ENCODE data around the gene NFIX. TPM values are rescaled to one million over a fixed set of nuclear protein-coding genes. Genes with fewer than 3 reads are reported as not detected.

NFIX gene
- total RNA-seq, 4 donors from 2014 or later, result 31.9 to 128 (median 105) TPM

DNA sequence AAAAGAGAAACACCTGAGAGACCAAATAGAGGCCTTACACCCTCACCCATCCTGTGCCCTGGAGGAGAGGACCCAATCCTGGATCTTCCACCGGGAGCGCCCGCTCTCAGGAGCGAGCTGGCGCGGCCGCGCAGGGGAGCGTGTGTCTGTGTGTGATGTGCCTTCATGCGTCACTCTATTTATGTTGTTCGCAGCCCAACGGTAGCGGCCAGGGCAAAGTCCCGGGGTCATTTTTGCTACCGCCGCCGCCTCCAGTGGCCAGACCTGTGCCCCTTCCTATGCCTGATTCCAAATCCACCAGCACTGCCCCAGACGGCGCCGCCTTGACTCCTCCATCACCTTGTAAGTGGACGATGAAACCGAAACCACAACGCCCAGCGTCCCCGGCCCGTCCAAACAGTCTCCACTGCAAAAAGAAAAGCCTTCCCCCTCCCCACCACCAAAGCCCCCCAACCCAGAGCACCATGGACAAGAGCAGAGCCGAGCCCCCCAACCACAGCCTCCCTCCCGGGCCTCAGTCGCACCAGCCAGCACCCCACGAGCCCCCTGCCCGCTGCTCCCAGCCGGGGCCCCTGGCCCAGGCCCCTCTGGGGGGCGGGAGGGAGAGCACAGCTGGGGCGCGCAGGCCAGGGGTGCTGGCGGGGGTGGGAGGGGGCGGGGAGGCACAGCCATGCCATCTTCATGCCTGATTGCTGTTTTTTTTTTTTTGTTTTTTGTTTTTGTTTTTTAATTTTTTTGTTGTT lies 92.7 kb downstream of the NFIX start:
- Histone ChIP-seq H3K4me1 (peaks cover 10 to 15% of the 10 kb centered on the region in 2 donors), H3K4me3 (no peak overlapping the region), H3K27me3 (no peaks in the 10 kb centered on the region), H3K9me3 (no peaks in the 10 kb centered on the region), H3K27ac (peak overlapping the region in 2 of 4 donors; percentile 19 to 78), H3K36me3 (peaks cover 0 to 3% of the 10 kb centered on the region in 2 donors)
- in situ Hi-C loops (cut with MboI; ENCODE audit: low sequenced_read_pairs in 4 of 4) (no loop called here), intact Hi-C loops (cut with DNase I; ENCODE audit: low total_unique reads) (no loop called here)
- ATAC-seq (no peak), DNase-seq (no peak)
- no peak for TF ChIP-seq POLR2A (IDR thresholded peaks at IDR 0.05)
- TF ChIP-seq, protein P1, sequence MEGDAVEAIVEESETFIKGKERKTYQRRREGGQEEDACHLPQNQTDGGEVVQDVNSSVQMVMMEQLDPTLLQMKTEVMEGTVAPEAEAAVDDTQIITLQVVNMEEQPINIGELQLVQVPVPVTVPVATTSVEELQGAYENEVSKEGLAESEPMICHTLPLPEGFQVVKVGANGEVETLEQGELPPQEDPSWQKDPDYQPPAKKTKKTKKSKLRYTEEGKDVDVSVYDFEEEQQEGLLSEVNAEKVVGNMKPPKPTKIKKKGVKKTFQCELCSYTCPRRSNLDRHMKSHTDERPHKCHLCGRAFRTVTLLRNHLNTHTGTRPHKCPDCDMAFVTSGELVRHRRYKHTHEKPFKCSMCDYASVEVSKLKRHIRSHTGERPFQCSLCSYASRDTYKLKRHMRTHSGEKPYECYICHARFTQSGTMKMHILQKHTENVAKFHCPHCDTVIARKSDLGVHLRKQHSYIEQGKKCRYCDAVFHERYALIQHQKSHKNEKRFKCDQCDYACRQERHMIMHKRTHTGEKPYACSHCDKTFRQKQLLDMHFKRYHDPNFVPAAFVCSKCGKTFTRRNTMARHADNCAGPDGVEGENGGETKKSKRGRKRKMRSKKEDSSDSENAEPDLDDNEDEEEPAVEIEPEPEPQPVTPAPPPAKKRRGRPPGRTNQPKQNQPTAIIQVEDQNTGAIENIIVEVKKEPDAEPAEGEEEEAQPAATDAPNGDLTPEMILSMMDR (IDR thresholded peaks at IDR 0.05 in 4 of 5, conservative IDR thresholded peaks at IDR 0.05 in 1 of 5), result no peak

DNA sequence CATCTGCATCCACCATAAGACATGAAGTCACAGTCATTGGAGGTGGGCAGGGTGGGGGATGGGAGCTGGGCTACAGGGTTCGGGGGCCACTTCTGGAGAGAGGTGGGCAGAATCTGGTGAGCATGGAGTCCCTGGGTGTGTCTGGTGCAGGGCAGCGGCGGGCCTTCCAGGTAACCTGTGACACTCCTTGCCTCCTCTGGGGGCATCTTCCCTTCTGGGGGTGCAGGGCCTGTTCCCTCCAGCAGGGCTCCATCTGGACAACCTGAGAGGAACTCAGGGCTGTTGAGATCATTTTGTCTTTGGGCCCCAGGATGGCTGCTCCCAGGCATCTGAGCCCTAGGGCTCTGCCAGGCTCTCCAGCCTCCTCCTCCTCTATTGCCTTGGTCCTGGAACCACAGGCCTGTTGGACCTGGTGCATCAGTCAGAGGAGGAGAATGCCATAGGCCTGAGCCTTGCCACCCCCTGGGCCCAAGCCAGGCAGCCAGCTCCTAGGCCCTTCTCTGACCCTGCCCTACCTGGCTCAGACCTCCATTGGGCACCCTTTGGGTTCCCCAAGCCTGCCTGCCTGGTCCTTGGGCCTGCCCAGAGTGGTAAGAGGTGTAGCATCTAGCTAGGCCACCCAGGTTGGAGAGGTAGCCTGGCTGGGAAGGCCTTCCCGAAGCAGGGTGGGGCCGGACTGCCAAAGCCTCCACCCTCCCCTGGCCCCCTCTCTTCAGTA lies 94.0 kb downstream of the NFIX start:
- ATAC-seq (no peak), DNase-seq (no peak)
- Histone ChIP-seq H3K4me3 (no peak overlapping the region), H3K27ac (peak overlapping the region; percentile 62 to 78 (median 74)), H3K36me3 (no peaks in the 10 kb centered on the region), H3K27me3 (no peaks in the 10 kb centered on the region), H3K9me3 (no peaks in the 10 kb centered on the region), H3K4me1 (peaks cover 14 to 15% of the 10 kb centered on the region in 2 donors)
- TF ChIP-seq POLR2A (IDR thresholded peaks at IDR 0.05), result no peak
- TF ChIP-seq, protein P1 (IDR thresholded peaks at IDR 0.05 in 4 of 5, conservative IDR thresholded peaks at IDR 0.05 in 1 of 5), result peak in 1 of 5 experiments; percentile 18
- intact Hi-C loops (cut with DNase I; ENCODE audit: low total_unique reads) (no loop called here), in situ Hi-C loops (cut with MboI; ENCODE audit: low sequenced_read_pairs in 4 of 4) (no loop called here)

DNA sequence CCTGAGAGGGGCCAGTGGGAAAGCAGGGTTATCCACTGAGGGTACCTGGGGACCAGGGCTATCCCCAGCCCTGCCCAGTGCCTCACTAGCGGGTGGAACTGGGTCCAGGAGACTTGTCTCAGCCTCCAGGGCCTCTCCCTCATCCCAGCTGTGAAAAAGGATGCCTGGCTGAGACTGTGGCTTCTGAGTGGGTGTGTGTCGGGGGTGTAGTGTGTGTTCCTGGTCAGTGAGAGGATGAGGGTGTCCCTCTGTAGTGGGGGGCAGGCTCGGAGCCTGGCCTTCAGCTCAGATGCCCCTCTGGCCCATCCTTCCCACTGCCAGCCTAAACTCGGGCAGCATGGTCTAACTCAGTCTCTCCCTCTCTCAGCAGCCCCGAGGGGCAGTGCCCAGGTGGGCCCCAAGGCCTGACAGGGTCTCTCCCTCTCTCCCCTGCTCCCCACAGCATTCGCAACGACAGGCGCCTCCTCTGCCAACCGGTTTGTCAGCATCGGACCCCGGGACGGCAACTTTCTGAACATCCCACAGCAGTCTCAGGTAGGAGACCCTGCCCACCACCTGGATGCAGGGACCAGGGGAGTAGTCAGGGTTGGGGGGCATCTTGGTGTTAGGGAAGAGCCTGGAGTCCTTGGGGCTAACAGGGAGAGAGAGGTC lies 94.7 kb downstream of the NFIX start:
- intact Hi-C loops (cut with DNase I; ENCODE audit: low total_unique reads), result no loop called here
- peak overlapping the region; percentile 62 to 78 (median 74) for H3K27ac ChIP-seq
- DNase-seq (no peak), ATAC-seq (no peak)
- in situ Hi-C loops (cut with MboI; ENCODE audit: low sequenced_read_pairs in 4 of 4), result loop anchor here (5.0 to 10.0 kb wide), 2 partner anchors 105 to 113 kb away; no protein-coding TSS in a partner anchor
- H3K4me3 ChIP-seq, result no peak overlapping the region
- no peaks in the 10 kb centered on the region for H3K9me3 ChIP-seq
- no peaks in the 10 kb centered on the region for H3K27me3 ChIP-seq
- TF ChIP-seq POLR2A (IDR thresholded peaks at IDR 0.05), result no peak
- TF ChIP-seq, protein P1 (IDR thresholded peaks at IDR 0.05 in 4 of 5, conservative IDR thresholded peaks at IDR 0.05 in 1 of 5), result no peak
- H3K36me3 ChIP-seq, result no peaks in the 10 kb centered on the region
- H3K4me1 ChIP-seq, result peaks cover 14 to 15% of the 10 kb centered on the region in 2 donors

DNA sequence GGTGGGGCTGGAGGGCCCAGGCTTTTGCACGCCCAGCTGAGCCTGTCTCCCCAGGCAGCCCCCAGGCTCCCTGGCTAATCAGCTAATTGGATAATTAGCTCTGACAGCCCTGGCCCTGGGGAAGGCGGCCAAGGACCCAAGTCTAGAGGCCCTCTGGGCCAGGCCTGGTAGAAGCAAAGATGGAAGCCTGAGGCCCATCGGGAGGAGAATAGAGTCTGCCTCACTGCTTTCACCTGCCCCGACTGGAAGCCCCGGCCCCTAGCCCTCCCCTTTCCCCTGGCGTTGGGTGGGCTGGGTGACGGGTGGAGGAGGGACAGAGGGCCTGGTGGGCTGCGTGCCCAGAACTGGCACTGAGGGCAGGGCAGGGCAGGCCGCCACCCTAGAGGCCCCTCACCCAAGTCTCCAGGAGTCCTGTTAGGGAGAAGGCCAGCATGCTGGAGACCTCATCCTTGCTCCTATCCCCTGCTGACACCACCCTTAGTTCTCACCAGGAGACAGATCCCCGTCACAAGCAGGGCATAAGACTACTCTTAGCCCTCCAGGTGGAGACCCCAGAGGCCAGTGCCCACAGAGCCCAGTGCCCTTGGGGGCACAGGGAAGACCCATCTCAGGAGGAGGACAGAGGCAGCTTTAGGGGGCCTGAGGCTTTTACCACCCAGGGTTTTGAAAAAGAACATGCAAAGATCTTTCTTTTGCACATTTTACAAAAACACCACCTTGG lies 95.4 kb downstream of the NFIX start:
- H3K4me1 ChIP-seq, result peaks cover 14 to 15% of the 10 kb centered on the region in 2 donors
- no peaks in the 10 kb centered on the region for H3K36me3 ChIP-seq
- ATAC-seq, result no peak
- DNase-seq, result no peak
- TF ChIP-seq, protein P1 (IDR thresholded peaks at IDR 0.05 in 4 of 5, conservative IDR thresholded peaks at IDR 0.05 in 1 of 5), result no peak
- TF ChIP-seq POLR2A (IDR thresholded peaks at IDR 0.05), result no peak
- no peaks in the 10 kb centered on the region for H3K9me3 ChIP-seq
- intact Hi-C loops (cut with DNase I; ENCODE audit: low total_unique reads) (no loop called here), in situ Hi-C loops (cut with MboI; ENCODE audit: low sequenced_read_pairs in 4 of 4) (loop anchor here (5.0 to 10.0 kb wide), 2 partner anchors 106 to 113 kb away; no protein-coding TSS in a partner anchor)
- H3K27me3 ChIP-seq, result no peaks in the 10 kb centered on the region
- no peak overlapping the region for H3K4me3 ChIP-seq
- peak overlapping the region; percentile 62 to 78 (median 74) for H3K27ac ChIP-seq

Measured in gastrocnemius medialis (tissue), 4 donors.